Left ventricle myocardium superior (tissue), 1 donor: ENCODE measurements around the gene DNTT. TPM values are rescaled to one million over a fixed set of nuclear protein-coding genes. Genes with fewer than 3 reads are reported as not detected.
"Not testable (repeated sequence)": the region's sequence is repeated elsewhere in the genome, so short reads cannot be mapped to it uniquely, and the experiment has no call there.

Source experiments
- ATAC-seq: fragments of 200-7000 bp; cut with Tn5 transposase; one replicate; pipeline ENCODE4 v1.9.1; 2020; ENCODE audit warnings: mild to moderate bottlenecking, moderate library complexity
- DNase-seq: peaks from one replicate; pipeline ENCODE4 v3.0.0-alpha.2; 2020
- intact Hi-C: fragments of 100-400 bp; cut with micrococcal nuclease; formaldehyde crosslinking; loops from one replicate; pipeline ENCODE4 v1.11.0; 2022
- total RNA-seq: library from RNA; stranded (reverse); fragmentation: NEBNext Ultra II Directional; extraction: Animal tissue kit (Norgen Biotek cat#: 25700); gene quantifications from one replicate; pipeline ENCODE4 v1.2.1, GENCODE V29; 2021
- donor health status: DM: no; HTN: yes; CAD: no; lungs with severe emphysema.

The DNTT gene
- total RNA-seq, 1 donor from 2014 or later = not detected

- no peak for DNase-seq
- intact Hi-C loops = no loop called here
- ATAC-seq = peak; percentile 81
Measured at GRCh38 chr10:96298362-96298761, 5.9 kb upstream of the DNTT start.

GRCh38 chr10:96299383-96299782 lies 4.9 kb upstream of the DNTT start:
- DNase-seq (no peak), ATAC-seq (no peak)
- intact Hi-C loops = no loop called here

- intact Hi-C loops = no loop called here
- ATAC-seq = no peak
- DNase-seq = no peak
Measured at GRCh38 chr10:96301616-96302015, 2.6 kb upstream of the DNTT start.

- intact Hi-C loops = no loop called here
- no peak for ATAC-seq
- no peak for DNase-seq
Measured at GRCh38 chr10:96305019-96305418, 785 bp downstream of the DNTT start.

- intact Hi-C loops = no loop called here
- ATAC-seq (peak; percentile 80), DNase-seq (peak; percentile 68)
Measured at GRCh38 chr10:96306516-96306915, 2.3 kb downstream of the DNTT start.

- DNase-seq, ATAC-seq, intact Hi-C loops: not testable (repeated sequence)
Measured at GRCh38 chr10:96308854-96309253, 4.6 kb downstream of the DNTT start.

GRCh38 chr10:96309628-96310320 lies 5.5 kb downstream of the DNTT start:
- DNase-seq (no peak), ATAC-seq (peak; percentile 36)
- intact Hi-C loops = no loop called here

GRCh38 chr10:96310321-96310669 lies 6.1 kb downstream of the DNTT start:
- ATAC-seq (no peak), DNase-seq (no peak)
- intact Hi-C loops = no loop called here

- no peak for DNase-seq
- intact Hi-C loops = no loop called here
- peak; percentile 53 for ATAC-seq
Measured at GRCh38 chr10:96311180-96311715, 7.0 kb downstream of the DNTT start.

- no peak for ATAC-seq
- no peak for DNase-seq
- intact Hi-C loops = no loop called here
Measured at GRCh38 chr10:96313344-96313743, 9.1 kb downstream of the DNTT start.

- DNase-seq = no peak
- intact Hi-C loops = no loop called here
- no peak for ATAC-seq
Measured at GRCh38 chr10:96317067-96317833, 13.0 kb downstream of the DNTT start.

- DNase-seq (no peak), ATAC-seq (no peak)
- intact Hi-C loops = no loop called here
Measured at GRCh38 chr10:96319754-96320474, 15.7 kb downstream of the DNTT start.

GRCh38 chr10:96321822-96322221 lies 17.6 kb downstream of the DNTT start:
- intact Hi-C loops = no loop called here
- DNase-seq = no peak
- no peak for ATAC-seq

GRCh38 chr10:96322275-96322674 lies 18.0 kb downstream of the DNTT start:
- DNase-seq (no peak), ATAC-seq (no peak)
- intact Hi-C loops = no loop called here

GRCh38 chr10:96324447-96324846 lies 20.2 kb downstream of the DNTT start:
- no peak for DNase-seq
- intact Hi-C loops = no loop called here
- ATAC-seq = no peak

GRCh38 chr10:96325719-96326373 lies 21.6 kb downstream of the DNTT start:
- ATAC-seq (no peak), DNase-seq (no peak)
- intact Hi-C loops = no loop called here

- no peak for DNase-seq
- peak; percentile 34 for ATAC-seq
- intact Hi-C loops = no loop called here
Measured at GRCh38 chr10:96327462-96327861, 23.2 kb downstream of the DNTT start.

GRCh38 chr10:96333101-96333500 lies 28.9 kb downstream of the DNTT start:
- intact Hi-C loops = loop anchor here (10.0 kb wide), 1 partner anchor 318 kb away; no protein-coding TSS in a partner anchor
- DNase-seq (no peak), ATAC-seq (no peak)
